CD4-positive, alpha-beta T cell (primary cell): Measurements from ENCODE around the gene DYRK1A. TPM values are rescaled to one million over a fixed set of nuclear protein-coding genes. Genes with fewer than 3 reads are reported as not detected.

Source experiments
- ATAC-seq: fragments of 200-7000 bp; cut with Tn5 transposase; one replicate; pipeline ENCODE4 v1.10.0; 2022; ENCODE audit warnings: mild to moderate bottlenecking; ENCODE audit not compliant: poor library complexity
- CTCF ChIA-PET: fragments of 350-600 bp; sonication (Branson Sonifier 250); formaldehyde crosslinking; loops from one replicate; lab custom pipeline; 2021; ENCODE audit warnings: antibody characterized with exemption, inconsistent platforms; lab: Charles Lee
- POLR2A ChIA-PET: fragments of 350-600 bp; sonication (Branson Sonifier 250); formaldehyde crosslinking; loops from one replicate; lab custom pipeline; 2021; ENCODE audit warnings: antibody characterized with exemption, inconsistent platforms; lab: Charles Lee
- DNase-seq, 14 experiments: peaks; one replicate each; pipeline ENCODE4 v3.0.0-alpha.2; 2013 to 2020; ENCODE audit warnings: mixed read lengths in 2 of 14
- H3K27ac ChIP-seq, 2 donors: one replicate each; pipeline versions ENCODE4 v1.5.1 to v1.7.0; 2013; ENCODE audit warnings: low read length in 2 of 2, low read depth in 1 of 2, mild to moderate bottlenecking in 1 of 2
- H3K27me3 ChIP-seq, 2 experiments: 1 replicate in 1 of 2; 2 replicates in 1 of 2; pipeline versions ENCODE4 v1.6.1 to v1.7.0; 2013; ENCODE audit warnings: low read length in 2 of 2, control low read depth in 1 of 2, mild to moderate bottlenecking in 1 of 2, moderate library complexity in 1 of 2; ENCODE audit not compliant: insufficient read depth in 2 of 2, control insufficient read depth in 1 of 2
- H3K36me3 ChIP-seq: one replicate; pipeline ENCODE4 v1.6.1; 2013; ENCODE audit warnings: low read length, control low read depth; ENCODE audit not compliant: insufficient read depth
- H3K4me1 ChIP-seq: one replicate; pipeline ENCODE4 v1.6.1; 2013; ENCODE audit warnings: low read length, control low read depth; ENCODE audit not compliant: insufficient read depth
- H3K4me3 ChIP-seq: one replicate; pipeline ENCODE4 v1.5.1; 2013; ENCODE audit warnings: mild to moderate bottlenecking, low read length, moderate library complexity
- H3K9me3 ChIP-seq, 2 experiments: 1 replicate in 1 of 2; 2 replicates in 1 of 2; pipeline versions ENCODE4 v1.6.1 to v1.7.0; 2013; ENCODE audit warnings: low read length in 2 of 2, mild to moderate bottlenecking in 2 of 2, control low read depth in 1 of 2, moderate library complexity in 1 of 2; ENCODE audit not compliant: control insufficient read depth in 1 of 2, insufficient read depth in 1 of 2
- H3K27ac Mint-ChIP-seq: one replicate; pipeline ENCODE4 v1.8.0; 2020; ENCODE audit warnings: mixed read lengths
- H3K27me3 Mint-ChIP-seq: one replicate; pipeline ENCODE4 v1.8.0; 2021; ENCODE audit warnings: mixed read lengths
- H3K36me3 Mint-ChIP-seq: one replicate; pipeline ENCODE4 v1.8.0; 2021; ENCODE audit warnings: low read depth, mixed read lengths
- H3K4me1 Mint-ChIP-seq: one replicate; pipeline ENCODE4 v1.8.0; 2021; ENCODE audit warnings: low read depth, mixed read lengths
- H3K4me3 Mint-ChIP-seq: one replicate; pipeline ENCODE4 v1.8.0; 2020; ENCODE audit warnings: mild to moderate bottlenecking, mixed read lengths
- H3K9me3 Mint-ChIP-seq: one replicate; pipeline ENCODE4 v1.8.0; 2020; ENCODE audit warnings: mixed read lengths
- CTCF ChIP-seq: fragments of 200-600 bp; IDR thresholded peaks from one replicate; pipeline ENCODE4 v1.8.0; 2022; ENCODE audit warnings: antibody characterized with exemption, mild to moderate bottlenecking
- intact Hi-C, 2 experiments: fragments of 100-400 bp; cut with DNase I in 1 of 2; cut with micrococcal nuclease in 1 of 2; formaldehyde crosslinking; loops; one replicate each; pipeline versions ENCODE4 v1.15.1 to v1.9.0; 2023 to 2025; cut with DNase I, micrococcal nuclease
- total RNA-seq, 174 experiments: library from RNA in 2 of 174; stranded (reverse) in 2 of 174; gene quantifications; one replicate each; pipeline ENCODE4 v1.2.3 and lab custom pipeline; 2021 to 2026

Gene DYRK1A
- total RNA-seq, 2 experiments from 2014 or later: 135 to 145 TPM

GRCh38 chr21:37555672-37556261 is 189.2 kb downstream of the DYRK1A start:
- POLR2A ChIA-PET: no interaction called here
- peaks cover 16% of the 10 kb centered on the region for H3K27me3 Mint-ChIP-seq
- H3K9me3 Mint-ChIP-seq: no peaks in the 10 kb centered on the region

GRCh38 chr21:37557261-37557950 is 190.8 kb downstream of the DYRK1A start:
- H3K4me1 Mint-ChIP-seq: no peaks in the 10 kb centered on the region
- Histone ChIP-seq H3K27ac (no peak overlapping the region), H3K4me3 (no peak overlapping the region), H3K9me3 (peaks cover 0 to 6% of the 10 kb centered on the region in 2 experiments), H3K27me3 (no peaks in the 10 kb centered on the region), H3K4me1 (peaks cover under 1% of the 10 kb centered on the region), H3K36me3 (no peaks in the 10 kb centered on the region)
- ChIA-PET POLR2A (no interaction called here), CTCF (no interaction called here)
- DNase-seq (no peak), ATAC-seq (no peak)
- intact Hi-C loops: no loop called here
- H3K4me3 Mint-ChIP-seq: no peak overlapping the region
- H3K9me3 Mint-ChIP-seq: no peaks in the 10 kb centered on the region
- no peak overlapping the region for H3K27ac Mint-ChIP-seq
- H3K36me3 Mint-ChIP-seq: no peaks in the 10 kb centered on the region
- no peak for TF ChIP-seq CTCF
- peaks cover 11% of the 10 kb centered on the region for H3K27me3 Mint-ChIP-seq

More at GRCh38 chr21:37555672-37556261, 189.2 kb downstream of the DYRK1A start:
- Histone ChIP-seq H3K4me1 (no peaks in the 10 kb centered on the region), H3K36me3 (no peaks in the 10 kb centered on the region), H3K4me3 (no peak overlapping the region), H3K27ac (no peak overlapping the region), H3K27me3 (no peaks in the 10 kb centered on the region), H3K9me3 (peaks cover 0 to 6% of the 10 kb centered on the region in 2 experiments)
- CTCF ChIA-PET: no interaction called here
- no peak for TF ChIP-seq CTCF
- DNase-seq (no peak), ATAC-seq (no peak)
- Mint-ChIP-seq H3K36me3 (no peaks in the 10 kb centered on the region), H3K27ac (no peak overlapping the region), H3K4me1 (no peaks in the 10 kb centered on the region), H3K4me3 (no peak overlapping the region)
- intact Hi-C loops: no loop called here

GRCh38 chr21:37558676-37559211 is 192.2 kb downstream of the DYRK1A start:
- H3K27ac Mint-ChIP-seq: no peak overlapping the region
- peaks cover 6% of the 10 kb centered on the region for H3K27me3 Mint-ChIP-seq
- POLR2A ChIA-PET: no interaction called here
- DNase-seq (no peak), ATAC-seq (no peak)
- Histone ChIP-seq H3K27me3 (no peaks in the 10 kb centered on the region), H3K27ac (no peak overlapping the region), H3K4me1 (peaks cover 12% of the 10 kb centered on the region), H3K4me3 (no peak overlapping the region), H3K9me3 (no peaks in the 10 kb centered on the region), H3K36me3 (no peaks in the 10 kb centered on the region)
- peaks cover 9% of the 10 kb centered on the region for H3K4me1 Mint-ChIP-seq
- no peak overlapping the region for H3K4me3 Mint-ChIP-seq
- H3K9me3 Mint-ChIP-seq: no peaks in the 10 kb centered on the region
- intact Hi-C loops: no loop called here
- CTCF ChIA-PET: no interaction called here
- no peak for TF ChIP-seq CTCF
- no peaks in the 10 kb centered on the region for H3K36me3 Mint-ChIP-seq
